Measurements from ENCODE around the gene BCAP31.
A peak's percentile ranks its signal among the peaks of the same experiment; 100 is the strongest.

BCAP31 gene
- 49.7 to 61.9 (median 59.4) reads per million in 3 donors for total RNA-seq

- Histone ChIP-seq H3K36me3 (ENCODE audit: control insufficient read depth, insufficient read depth, low read length) (peaks cover 13% of the 10 kb centered on the region), H3K4me1 (ENCODE audit: control insufficient read depth, insufficient read depth, low read length, poor library complexity, severe bottlenecking) (peaks cover 26% of the 10 kb centered on the region), H3K27ac (ENCODE audit: insufficient read depth, low read length, poor library complexity, severe bottlenecking) (peak within 1 kb of the TSS; percentile 73), H3K27me3 (replicated peaks; ENCODE audit: control insufficient read depth, insufficient read depth, low read length, poor library complexity, severe bottlenecking) (no peaks in the 10 kb centered on the region), H3K4me3 (ENCODE audit: insufficient read depth, low read depth, low read length, poor library complexity, severe bottlenecking) (peak within 1 kb of the TSS; percentile 56), H3K9me3 (ENCODE audit: control insufficient read depth, low read length) (no peaks in the 10 kb centered on the region)
- DNase-seq, result peak; percentile 81 to 86 (median 83)
Observed at GRCh38 chrX:153724252-153725038, at the start of gene BCAP31, which contains the start of gene ABCD1. Gene BCAP31 (minus strand): TSS chrX:153724387. CDS start chrX:153723244, 1,143 bp downstream. Gene ABCD1 (plus strand): TSS chrX:153724856. CDS start chrX:153725267, 411 bp downstream.

- H3K36me3 ChIP-seq (ENCODE audit: control insufficient read depth, insufficient read depth, low read length), result no peaks in the 10 kb centered on the region
- no peaks in the 10 kb centered on the region for H3K27me3 ChIP-seq (replicated peaks; ENCODE audit: control insufficient read depth, insufficient read depth, low read length, poor library complexity, severe bottlenecking)
- no peak overlapping the region for H3K4me3 ChIP-seq (ENCODE audit: insufficient read depth, low read depth, low read length, poor library complexity, severe bottlenecking)
- no peak overlapping the region for H3K27ac ChIP-seq (ENCODE audit: insufficient read depth, low read length, poor library complexity, severe bottlenecking)
- no peaks in the 10 kb centered on the region for H3K4me1 ChIP-seq (ENCODE audit: control insufficient read depth, insufficient read depth, low read length, poor library complexity, severe bottlenecking)
- no peaks in the 10 kb centered on the region for H3K9me3 ChIP-seq (ENCODE audit: control insufficient read depth, low read length)
- no peak for DNase-seq
Observed at GRCh38 chrX:153773218-153773611, 49.0 kb upstream of the BCAP31 start.

GRCh38 chrX:153772316-153773217 lies 48.4 kb upstream of the BCAP31 start:
- H3K27me3 ChIP-seq (replicated peaks; ENCODE audit: control insufficient read depth, insufficient read depth, low read length, poor library complexity, severe bottlenecking), result no peaks in the 10 kb centered on the region
- no peak overlapping the region for H3K27ac ChIP-seq (ENCODE audit: insufficient read depth, low read length, poor library complexity, severe bottlenecking)
- H3K36me3 ChIP-seq (ENCODE audit: control insufficient read depth, insufficient read depth, low read length), result no peaks in the 10 kb centered on the region
- no peak for DNase-seq
- no peaks in the 10 kb centered on the region for H3K4me1 ChIP-seq (ENCODE audit: control insufficient read depth, insufficient read depth, low read length, poor library complexity, severe bottlenecking)
- no peaks in the 10 kb centered on the region for H3K9me3 ChIP-seq (ENCODE audit: control insufficient read depth, low read length)
- H3K4me3 ChIP-seq (ENCODE audit: insufficient read depth, low read depth, low read length, poor library complexity, severe bottlenecking), result no peak overlapping the region

DNA sequence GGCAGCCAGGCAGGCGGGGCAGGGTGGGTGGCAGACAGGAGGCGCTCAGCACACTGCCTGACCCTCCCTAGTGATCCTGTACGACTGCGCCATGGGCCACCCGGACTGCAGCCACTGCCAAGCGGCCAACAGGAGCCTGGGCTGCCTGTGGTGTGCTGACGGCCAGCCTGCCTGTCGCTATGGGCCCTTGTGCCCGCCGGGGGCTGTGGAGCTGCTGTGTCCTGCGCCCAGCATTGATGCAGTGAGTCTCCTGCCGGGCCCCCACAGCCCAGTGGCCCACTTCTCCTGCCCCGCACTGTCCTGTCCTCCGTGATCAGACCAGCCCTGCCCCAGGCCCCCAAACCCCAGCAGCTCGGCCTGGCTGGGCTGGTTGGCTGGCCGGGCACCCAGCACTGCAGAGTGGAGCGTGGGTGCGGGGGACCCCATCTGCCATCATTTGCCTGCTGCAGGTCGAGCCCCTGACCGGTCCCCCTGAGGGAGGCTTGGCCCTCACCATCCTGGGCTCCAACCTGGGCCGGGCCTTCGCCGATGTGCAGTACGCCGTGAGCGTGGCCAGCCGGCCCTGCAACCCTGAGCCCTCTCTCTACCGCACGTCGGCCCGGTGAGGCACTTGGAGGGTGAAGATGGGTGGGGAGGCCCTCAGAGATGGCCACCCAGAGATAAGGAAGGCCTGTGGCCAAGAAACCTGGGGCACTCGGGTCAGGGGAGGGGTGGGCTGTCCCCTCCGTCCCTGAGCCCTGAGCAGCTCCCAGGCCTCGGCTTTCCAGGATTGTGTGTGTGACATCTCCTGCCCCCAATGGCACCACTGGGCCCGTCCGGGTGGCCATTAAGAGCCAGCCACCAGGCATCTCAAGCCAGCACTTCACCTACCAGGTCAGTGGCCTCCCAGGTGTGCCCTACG lies 47.5 kb upstream of the BCAP31 start:
- H3K36me3 ChIP-seq (ENCODE audit: control insufficient read depth, insufficient read depth, low read length), result no peaks in the 10 kb centered on the region

GRCh38 chrX:153770601-153771414 lies 46.6 kb upstream of the BCAP31 start:
- Histone ChIP-seq H3K27me3 (replicated peaks; ENCODE audit: control insufficient read depth, insufficient read depth, low read length, poor library complexity, severe bottlenecking) (no peaks in the 10 kb centered on the region), H3K27ac (ENCODE audit: insufficient read depth, low read length, poor library complexity, severe bottlenecking) (no peak overlapping the region), H3K4me1 (ENCODE audit: control insufficient read depth, insufficient read depth, low read length, poor library complexity, severe bottlenecking) (no peaks in the 10 kb centered on the region), H3K36me3 (ENCODE audit: control insufficient read depth, insufficient read depth, low read length) (no peaks in the 10 kb centered on the region), H3K4me3 (ENCODE audit: insufficient read depth, low read depth, low read length, poor library complexity, severe bottlenecking) (no peak overlapping the region), H3K9me3 (ENCODE audit: control insufficient read depth, low read length) (no peaks in the 10 kb centered on the region)
- DNase-seq, result no peak

More for the DNA sequence above, 47.5 kb upstream of the BCAP31 start:
- Histone ChIP-seq H3K27me3 (replicated peaks; ENCODE audit: control insufficient read depth, insufficient read depth, low read length, poor library complexity, severe bottlenecking) (no peaks in the 10 kb centered on the region), H3K9me3 (ENCODE audit: control insufficient read depth, low read length) (no peaks in the 10 kb centered on the region), H3K4me3 (ENCODE audit: insufficient read depth, low read depth, low read length, poor library complexity, severe bottlenecking) (no peak overlapping the region), H3K4me1 (ENCODE audit: control insufficient read depth, insufficient read depth, low read length, poor library complexity, severe bottlenecking) (no peaks in the 10 kb centered on the region), H3K27ac (ENCODE audit: insufficient read depth, low read length, poor library complexity, severe bottlenecking) (no peak overlapping the region)
- DNase-seq, result no peak

DNA sequence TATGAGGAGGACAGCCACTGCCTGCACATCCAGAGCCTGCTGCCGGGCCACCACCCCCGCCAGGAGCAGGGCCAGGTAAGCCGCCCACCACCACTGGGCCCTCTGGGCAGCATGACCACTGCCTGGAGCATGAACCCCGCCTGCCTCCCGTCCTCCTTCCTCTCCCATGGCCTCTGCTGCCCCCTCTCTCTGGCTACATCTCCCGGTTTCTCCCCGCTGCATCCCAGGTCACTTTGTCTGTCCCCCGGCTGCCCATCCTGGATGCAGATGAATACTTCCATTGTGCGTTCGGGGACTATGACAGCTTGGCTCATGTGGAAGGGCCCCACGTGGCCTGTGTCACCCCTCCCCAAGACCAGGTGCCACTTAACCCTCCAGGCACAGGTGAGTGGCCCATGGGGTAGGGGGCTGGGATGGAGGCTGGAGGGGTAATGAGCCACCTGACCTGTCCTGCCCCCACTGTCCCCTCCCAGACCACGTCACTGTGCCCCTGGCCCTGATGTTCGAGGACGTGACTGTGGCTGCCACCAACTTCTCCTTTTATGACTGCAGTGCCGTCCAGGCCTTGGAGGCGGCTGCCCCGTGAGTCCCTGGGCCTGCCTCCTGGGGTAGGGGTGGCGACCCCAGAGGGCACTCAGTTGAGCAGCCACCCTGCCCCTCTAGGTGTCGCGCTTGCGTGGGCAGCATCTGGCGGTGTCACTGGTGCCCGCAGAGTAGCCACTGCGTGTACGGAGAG lies 45.8 kb upstream of the BCAP31 start:
- H3K9me3 ChIP-seq (ENCODE audit: control insufficient read depth, low read length), result no peaks in the 10 kb centered on the region

GRCh38 chrX:153769158-153769864 lies 45.1 kb upstream of the BCAP31 start:
- no peaks in the 10 kb centered on the region for H3K27me3 ChIP-seq (replicated peaks; ENCODE audit: control insufficient read depth, insufficient read depth, low read length, poor library complexity, severe bottlenecking)
- H3K9me3 ChIP-seq (ENCODE audit: control insufficient read depth, low read length), result no peaks in the 10 kb centered on the region
- no peaks in the 10 kb centered on the region for H3K36me3 ChIP-seq (ENCODE audit: control insufficient read depth, insufficient read depth, low read length)
- no peak for DNase-seq
- no peaks in the 10 kb centered on the region for H3K4me1 ChIP-seq (ENCODE audit: control insufficient read depth, insufficient read depth, low read length, poor library complexity, severe bottlenecking)
- no peak overlapping the region for H3K27ac ChIP-seq (ENCODE audit: insufficient read depth, low read length, poor library complexity, severe bottlenecking)
- no peak overlapping the region for H3K4me3 ChIP-seq (ENCODE audit: insufficient read depth, low read depth, low read length, poor library complexity, severe bottlenecking)

More for the DNA sequence above, 45.8 kb upstream of the BCAP31 start:
- Histone ChIP-seq H3K27ac (ENCODE audit: insufficient read depth, low read length, poor library complexity, severe bottlenecking) (no peak overlapping the region), H3K27me3 (replicated peaks; ENCODE audit: control insufficient read depth, insufficient read depth, low read length, poor library complexity, severe bottlenecking) (no peaks in the 10 kb centered on the region), H3K36me3 (ENCODE audit: control insufficient read depth, insufficient read depth, low read length) (no peaks in the 10 kb centered on the region), H3K4me3 (ENCODE audit: insufficient read depth, low read depth, low read length, poor library complexity, severe bottlenecking) (no peak overlapping the region), H3K4me1 (ENCODE audit: control insufficient read depth, insufficient read depth, low read length, poor library complexity, severe bottlenecking) (no peaks in the 10 kb centered on the region)
- no peak for DNase-seq
